ENCODE data around the gene PAX5.

Gene PAX5

DNA sequence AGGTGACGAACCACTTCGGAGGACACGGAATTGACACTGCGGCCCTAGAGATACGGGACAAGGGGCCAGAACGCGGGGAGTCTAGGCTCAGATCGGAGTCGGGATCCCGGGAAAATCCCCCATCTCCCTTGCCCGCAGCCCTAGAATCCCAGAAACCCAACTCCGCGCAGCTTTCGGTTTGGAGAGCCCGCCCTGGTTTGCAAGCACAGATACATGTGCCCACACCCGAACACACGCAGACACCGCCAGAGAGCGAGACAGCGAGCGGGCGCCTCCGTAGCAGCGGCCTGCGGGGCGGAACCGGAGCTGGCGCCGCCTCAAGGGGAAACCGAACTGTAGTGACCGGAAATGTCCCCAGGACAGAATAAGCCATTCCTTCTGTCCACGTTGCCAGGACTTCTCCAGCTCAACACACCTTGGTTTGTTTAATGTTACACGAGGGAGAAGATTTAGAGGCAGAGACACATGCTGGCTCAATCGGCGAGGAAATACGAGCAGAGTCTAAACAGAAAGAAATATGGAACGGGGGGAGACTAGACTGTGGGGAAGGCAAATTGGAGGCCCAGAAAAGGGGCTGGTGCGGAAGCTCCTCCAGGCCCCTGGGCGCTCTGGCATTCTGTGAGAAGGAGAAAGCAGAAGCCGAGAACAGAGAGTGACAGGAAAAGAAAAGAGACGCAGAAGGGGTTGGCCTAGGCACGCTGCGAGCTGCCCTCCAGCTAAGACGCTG lies 2.9 kb upstream of the PAX5 start:
- peak; percentile 43 for DNase-seq

DNA sequence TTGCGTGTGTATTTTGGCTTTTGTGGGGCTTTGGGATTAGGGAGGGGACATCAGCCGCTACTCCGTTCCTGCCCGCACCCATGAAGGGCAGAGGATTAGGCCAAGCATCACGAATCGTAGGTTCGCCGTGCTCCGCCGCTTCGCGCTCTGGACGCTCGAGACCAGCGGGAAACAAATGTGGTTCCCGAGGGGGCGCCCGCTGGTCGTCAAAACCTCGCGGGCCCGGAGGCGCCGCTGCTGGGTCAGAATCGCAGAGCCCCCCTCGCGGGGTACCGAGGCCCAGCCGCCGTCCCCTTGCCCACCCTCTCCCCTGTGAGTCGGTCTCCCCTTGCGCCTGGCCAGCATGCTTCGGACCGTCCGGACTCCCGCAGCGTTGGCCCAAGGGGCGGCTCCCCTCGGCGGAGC lies 2.3 kb upstream of the PAX5 start:
- no peak for DNase-seq

GRCh38 chr9:37035648-37036370 lies 1.7 kb upstream of the PAX5 start:
- DNase-seq, result no peak

DNA sequence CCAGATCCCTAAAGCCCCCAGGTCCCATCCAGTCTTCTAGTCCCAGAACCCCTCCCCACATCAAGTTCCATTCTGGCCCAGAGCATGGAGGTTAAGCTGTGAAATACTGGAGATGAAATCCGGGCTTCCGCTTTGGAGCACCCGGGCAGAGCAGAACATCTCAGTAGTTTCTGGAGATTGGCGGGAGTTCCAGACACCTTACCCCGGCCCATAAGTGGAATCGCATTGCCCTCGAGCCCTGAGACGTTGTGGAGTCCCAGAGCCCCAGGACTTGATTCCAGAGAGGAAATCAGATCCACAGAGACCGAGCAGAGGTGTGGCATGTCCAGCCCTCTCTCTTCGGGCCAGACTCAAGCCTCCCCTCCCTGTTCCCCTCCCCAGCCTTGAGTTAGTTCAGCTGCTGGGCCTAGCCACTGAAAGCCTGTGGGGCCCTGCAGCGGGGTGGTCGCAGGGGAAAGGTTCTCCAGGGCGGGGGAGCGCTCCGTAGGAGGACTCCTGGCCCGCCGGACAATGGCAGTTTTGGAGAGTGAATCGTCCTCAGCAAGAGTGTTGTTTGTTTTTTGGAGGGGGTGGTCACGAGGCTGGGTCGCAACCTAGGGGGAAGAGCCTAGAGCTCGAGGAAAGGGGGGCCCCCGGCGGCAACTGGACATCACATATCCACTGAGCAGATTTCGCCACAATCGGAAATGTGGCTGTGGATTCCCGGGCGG lies 1.0 kb upstream of the PAX5 start:
- no peak for DNase-seq

GRCh38 chr9:37034305-37034937 lies 353 bp upstream of the PAX5 start:
- DNase-seq, result no peak

GRCh38 chr9:37033141-37033540 lies 927 bp downstream of the PAX5 start:
- no peak for DNase-seq

DNA sequence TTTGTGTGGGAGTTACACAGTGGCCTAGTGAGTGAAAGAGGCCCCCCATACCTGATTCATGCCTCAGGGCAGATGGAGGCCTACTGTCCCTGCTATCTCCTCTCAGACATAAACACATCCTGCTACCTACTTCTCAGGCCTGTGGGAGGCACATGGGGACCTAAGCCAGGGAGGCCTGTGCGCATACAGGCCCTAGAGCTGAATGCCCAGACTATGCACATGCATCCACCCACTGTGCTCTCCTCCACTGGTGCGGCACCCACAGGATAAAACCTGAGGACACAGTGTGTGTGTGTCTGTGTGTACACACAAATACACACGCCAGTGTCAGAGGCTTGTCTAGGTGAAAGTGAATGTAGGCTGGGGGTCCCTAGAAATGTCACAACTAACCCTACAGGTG lies 1.4 kb downstream of the PAX5 start:
- DNase-seq, result no peak

DNA sequence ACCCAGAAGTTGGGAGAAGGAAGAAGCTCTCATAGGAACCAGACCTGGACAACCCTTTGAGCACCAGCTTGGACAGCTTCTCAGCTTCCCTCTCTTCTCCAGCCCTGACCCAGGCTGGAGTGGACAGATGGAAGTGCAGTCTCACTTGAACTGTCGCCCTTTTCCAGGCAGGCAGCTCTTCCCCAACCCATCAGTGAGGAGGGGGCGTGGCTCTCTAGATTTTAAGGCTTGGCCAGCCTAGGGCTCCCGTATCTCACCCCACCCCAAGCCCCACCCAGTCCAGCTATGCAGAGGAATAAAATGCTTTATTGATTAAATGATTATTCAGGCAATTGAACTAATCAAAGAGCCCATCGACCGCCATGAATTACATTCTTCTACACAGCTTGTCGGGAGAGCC lies 2.2 kb downstream of the PAX5 start:
- DNase-seq, result no peak

GRCh38 chr9:37031081-37031480 lies 3.0 kb downstream of the PAX5 start:
- no peak for DNase-seq

GRCh38 chr9:37030611-37030939 lies 3.5 kb downstream of the PAX5 start:
- DNase-seq, result no peak

GRCh38 chr9:37029776-37030610 lies 4.1 kb downstream of the PAX5 start:
- no peak for DNase-seq

- no peak for DNase-seq
These were observed 4.7 kb downstream of the PAX5 start for GRCh38 chr9:37029304-37029775.

- no peak for DNase-seq
These were observed 5.5 kb downstream of the PAX5 start for GRCh38 chr9:37028420-37029031.

GRCh38 chr9:37027582-37028419 lies 6.3 kb downstream of the PAX5 start:
- peak; percentile 82 for DNase-seq

DNA sequence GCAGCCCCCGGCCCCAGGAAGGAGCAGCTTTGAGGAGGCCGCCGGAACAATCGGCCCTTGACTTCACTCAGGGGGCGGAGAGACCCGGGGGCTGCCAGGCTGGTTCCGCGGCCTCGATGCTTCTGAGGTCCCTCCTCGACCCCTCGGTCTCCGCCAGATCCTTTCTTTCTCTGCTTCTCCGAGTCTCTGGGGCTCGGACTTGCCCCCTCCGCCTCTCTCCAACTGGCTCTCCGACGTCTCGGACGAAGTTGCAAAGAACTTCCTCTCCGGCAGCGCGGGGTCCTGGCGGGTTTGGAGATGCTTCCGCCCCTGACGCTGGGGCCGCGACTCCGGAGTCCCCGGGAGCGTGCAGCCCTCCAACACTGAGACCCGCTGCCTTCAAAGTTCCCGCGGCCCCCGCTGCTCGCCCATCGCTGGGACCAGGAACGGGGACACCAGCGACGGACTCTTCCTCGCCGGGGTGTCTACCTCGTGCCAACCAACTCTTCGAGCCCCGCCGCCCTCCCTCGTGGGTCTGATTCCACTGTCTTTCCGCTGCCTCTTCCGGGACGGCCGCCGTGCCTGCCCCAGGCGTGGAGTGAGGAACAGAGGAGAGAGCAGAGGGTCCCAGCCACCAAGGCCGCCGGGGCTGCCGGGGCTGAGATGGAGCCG lies 7.0 kb downstream of the PAX5 start:
- no peak for DNase-seq

DNA sequence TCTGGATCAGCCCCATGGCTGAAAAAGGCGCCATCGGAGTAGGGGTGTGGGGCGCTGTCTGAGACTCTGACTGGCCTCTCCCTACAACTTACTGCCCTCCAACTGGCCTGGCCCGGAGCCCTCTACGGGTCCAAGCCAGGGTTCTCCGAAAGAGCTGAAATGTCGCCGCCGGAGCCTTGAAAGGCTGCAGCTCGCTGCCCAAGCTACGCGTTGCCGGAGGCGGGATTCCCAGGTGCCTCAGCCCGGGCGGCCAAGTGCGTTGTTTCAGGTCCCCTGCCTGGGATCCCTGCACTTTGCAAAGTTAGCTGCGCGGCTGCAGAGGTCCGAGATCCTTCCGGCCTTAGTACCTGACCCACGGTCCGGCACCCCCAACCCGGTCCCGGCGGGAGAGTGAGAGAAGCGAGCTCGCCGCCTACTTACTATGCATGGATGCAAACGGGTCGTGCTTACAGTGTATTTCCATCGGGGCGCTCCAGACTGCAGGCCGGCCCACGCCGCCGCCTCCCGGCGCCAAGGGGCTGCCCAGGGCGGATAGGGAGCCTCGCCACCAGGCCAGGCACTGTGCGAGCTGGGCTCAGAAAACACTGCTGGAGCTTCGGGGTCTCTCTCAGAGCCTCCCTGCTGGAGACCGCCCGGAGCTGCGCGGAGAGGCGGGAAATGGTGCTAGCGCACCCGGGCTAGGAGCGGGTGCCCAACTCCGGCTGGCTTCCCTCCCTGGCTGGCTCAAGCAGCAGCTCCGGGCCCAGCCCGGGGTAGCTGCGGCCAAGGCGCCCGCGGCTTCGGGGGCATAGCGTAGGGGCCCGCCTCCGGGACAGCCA lies 7.7 kb downstream of the PAX5 start:
- no peak for DNase-seq

DNA sequence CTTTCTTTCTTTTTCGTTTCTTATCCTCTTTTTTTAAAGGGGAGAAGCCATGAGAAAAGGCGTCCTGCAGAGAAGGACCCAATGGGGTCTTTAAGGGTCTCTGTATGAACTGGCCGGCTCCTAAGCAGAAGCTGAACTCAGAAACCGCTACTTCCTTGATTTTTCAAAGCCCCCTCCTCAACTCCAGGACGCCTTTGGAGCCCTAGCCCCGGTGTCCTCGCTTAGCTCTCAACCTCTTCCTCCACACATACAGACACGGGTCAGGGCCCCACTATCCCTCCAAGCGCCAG lies 8.3 kb downstream of the PAX5 start:
- DNase-seq, result no peak

- DNase-seq, result no peak
These were observed 8.8 kb downstream of the PAX5 start for GRCh38 chr9:37025071-37025822.

- DNase-seq, result no peak
These were observed 16.5 kb downstream of the PAX5 start for GRCh38 chr9:37017546-37017945.
